ENCODE data around the gene UBE2V1. TPM values are rescaled to one million over a fixed set of nuclear protein-coding genes. Genes with fewer than 3 reads are reported as not detected.

UBE2V1 gene
- total RNA-seq, 1 donor from 2014 or later = 149 TPM

DNA sequence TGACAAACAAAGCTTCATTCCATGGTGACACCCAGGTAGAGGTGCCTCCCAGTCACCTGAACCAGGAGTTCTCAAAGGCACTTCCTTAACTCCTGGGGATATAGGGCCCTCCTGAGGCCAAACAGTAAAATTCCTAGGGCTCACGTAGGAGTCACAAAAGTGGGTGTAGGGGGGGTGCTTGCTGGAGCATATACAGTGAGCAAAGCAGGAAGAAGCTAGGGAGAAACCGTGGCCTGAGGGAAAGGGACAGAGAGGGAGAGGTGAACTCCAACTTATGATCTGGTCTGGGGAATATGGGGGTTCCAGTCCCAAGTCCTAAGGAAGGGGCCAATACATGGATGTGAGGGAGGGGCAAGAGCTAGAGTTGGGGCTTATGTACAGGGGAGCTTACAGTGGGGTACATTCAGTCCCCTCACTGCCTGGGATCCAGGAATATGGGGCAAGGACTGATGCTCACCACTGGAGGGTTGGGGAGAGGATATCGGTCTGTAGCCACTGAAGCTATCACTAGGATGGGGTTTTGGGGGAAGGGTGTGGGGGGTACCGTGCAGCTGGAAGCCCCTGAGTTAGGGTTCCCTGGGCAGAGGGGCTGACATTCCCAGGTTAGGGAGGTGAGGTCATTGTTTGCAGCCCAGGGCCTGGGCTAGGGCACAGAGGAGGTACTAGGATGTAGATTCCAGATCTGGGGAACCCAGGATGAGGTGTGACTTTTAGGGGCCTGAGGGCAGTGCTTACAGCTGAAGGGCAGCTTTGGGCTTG, 39.6 kb upstream of the UBE2V1 start:
- no peak for DNase-seq
- Mint-ChIP-seq H3K27me3 (ENCODE audit: unreplicated experiment) (peaks cover 25% of the 10 kb centered on the region), H3K36me3 (ENCODE audit: unreplicated experiment) (peaks cover 6% of the 10 kb centered on the region), H3K4me1 (ENCODE audit: low read depth, unreplicated experiment) (peaks cover 19% of the 10 kb centered on the region), H3K9me3 (ENCODE audit: unreplicated experiment) (peaks cover 11% of the 10 kb centered on the region), H3K4me3 (ENCODE audit: unreplicated experiment) (peak overlapping the region; percentile 91), H3K27ac (ENCODE audit: unreplicated experiment) (peak overlapping the region; percentile 70)
- TF ChIP-seq, protein P1, sequence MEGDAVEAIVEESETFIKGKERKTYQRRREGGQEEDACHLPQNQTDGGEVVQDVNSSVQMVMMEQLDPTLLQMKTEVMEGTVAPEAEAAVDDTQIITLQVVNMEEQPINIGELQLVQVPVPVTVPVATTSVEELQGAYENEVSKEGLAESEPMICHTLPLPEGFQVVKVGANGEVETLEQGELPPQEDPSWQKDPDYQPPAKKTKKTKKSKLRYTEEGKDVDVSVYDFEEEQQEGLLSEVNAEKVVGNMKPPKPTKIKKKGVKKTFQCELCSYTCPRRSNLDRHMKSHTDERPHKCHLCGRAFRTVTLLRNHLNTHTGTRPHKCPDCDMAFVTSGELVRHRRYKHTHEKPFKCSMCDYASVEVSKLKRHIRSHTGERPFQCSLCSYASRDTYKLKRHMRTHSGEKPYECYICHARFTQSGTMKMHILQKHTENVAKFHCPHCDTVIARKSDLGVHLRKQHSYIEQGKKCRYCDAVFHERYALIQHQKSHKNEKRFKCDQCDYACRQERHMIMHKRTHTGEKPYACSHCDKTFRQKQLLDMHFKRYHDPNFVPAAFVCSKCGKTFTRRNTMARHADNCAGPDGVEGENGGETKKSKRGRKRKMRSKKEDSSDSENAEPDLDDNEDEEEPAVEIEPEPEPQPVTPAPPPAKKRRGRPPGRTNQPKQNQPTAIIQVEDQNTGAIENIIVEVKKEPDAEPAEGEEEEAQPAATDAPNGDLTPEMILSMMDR (IDR thresholded peaks at IDR 0.05; ENCODE audit: partially characterized antibody, unreplicated experiment) = no peak

DNA sequence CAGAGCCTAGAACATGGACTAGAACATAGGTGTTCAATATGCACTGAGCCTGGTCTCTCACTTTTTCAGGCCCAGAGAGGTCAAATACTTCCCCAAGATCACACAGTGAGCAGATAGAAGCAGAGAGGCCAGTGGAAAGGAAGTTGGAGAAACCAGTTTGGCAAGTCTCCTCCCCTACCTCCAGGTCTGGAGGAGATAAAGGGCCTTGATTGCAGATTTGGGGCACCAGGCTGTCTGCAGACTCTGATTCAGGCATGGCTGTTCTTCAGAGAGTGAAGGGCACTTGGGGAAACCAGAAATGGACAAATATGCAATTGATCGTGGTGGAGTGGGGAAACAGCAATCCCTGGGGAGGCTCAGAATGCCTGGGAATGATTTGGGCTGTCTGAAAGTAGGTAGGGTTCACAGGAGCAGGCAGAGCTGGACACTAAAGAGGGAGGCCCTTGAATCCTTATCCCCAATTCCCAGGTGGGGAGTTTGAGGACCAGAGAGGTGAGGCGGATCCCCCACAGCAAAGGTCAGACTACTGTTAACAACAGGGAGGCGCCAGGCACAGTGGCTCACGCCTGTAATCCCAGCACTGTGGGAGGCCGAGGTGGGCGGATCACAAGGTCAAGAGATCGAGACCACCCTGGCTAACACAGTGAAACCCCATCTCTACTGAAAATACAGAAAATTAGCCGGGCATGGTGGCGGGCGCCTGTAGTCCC, 38.2 kb upstream of the UBE2V1 start:
- peaks cover 19% of the 10 kb centered on the region for H3K4me1 Mint-ChIP-seq (ENCODE audit: low read depth, unreplicated experiment)
- DNase-seq = no peak
- peaks cover 6% of the 10 kb centered on the region for H3K36me3 Mint-ChIP-seq (ENCODE audit: unreplicated experiment)
- H3K27me3 Mint-ChIP-seq (ENCODE audit: unreplicated experiment) = peaks cover 25% of the 10 kb centered on the region
- no peak overlapping the region for H3K27ac Mint-ChIP-seq (ENCODE audit: unreplicated experiment)
- TF ChIP-seq, protein P1 (IDR thresholded peaks at IDR 0.05; ENCODE audit: partially characterized antibody, unreplicated experiment) = no peak
- H3K4me3 Mint-ChIP-seq (ENCODE audit: unreplicated experiment) = peak overlapping the region; percentile 22
- H3K9me3 Mint-ChIP-seq (ENCODE audit: unreplicated experiment) = peaks cover 11% of the 10 kb centered on the region

GRCh38 chr20:50149481-50150254, 36.7 kb upstream of the UBE2V1 start:
- Mint-ChIP-seq H3K9me3 (ENCODE audit: unreplicated experiment) (peaks cover 11% of the 10 kb centered on the region), H3K4me3 (ENCODE audit: unreplicated experiment) (no peak overlapping the region), H3K27ac (ENCODE audit: unreplicated experiment) (no peak overlapping the region), H3K27me3 (ENCODE audit: unreplicated experiment) (peaks cover 25% of the 10 kb centered on the region), H3K36me3 (ENCODE audit: unreplicated experiment) (peaks cover 6% of the 10 kb centered on the region), H3K4me1 (ENCODE audit: low read depth, unreplicated experiment) (peaks cover 19% of the 10 kb centered on the region)
- no peak for DNase-seq
- TF ChIP-seq, protein P1 (IDR thresholded peaks at IDR 0.05; ENCODE audit: partially characterized antibody, unreplicated experiment) = no peak

GRCh38 chr20:50146732-50147662, 34.0 kb upstream of the UBE2V1 start:
- DNase-seq = no peak
- peaks cover 16% of the 10 kb centered on the region for H3K27me3 Mint-ChIP-seq (ENCODE audit: unreplicated experiment)
- peaks cover 6% of the 10 kb centered on the region for H3K36me3 Mint-ChIP-seq (ENCODE audit: unreplicated experiment)
- peaks cover 13% of the 10 kb centered on the region for H3K4me1 Mint-ChIP-seq (ENCODE audit: low read depth, unreplicated experiment)
- H3K9me3 Mint-ChIP-seq (ENCODE audit: unreplicated experiment) = peaks cover 1% of the 10 kb centered on the region
- H3K4me3 Mint-ChIP-seq (ENCODE audit: unreplicated experiment) = no peak overlapping the region
- TF ChIP-seq, protein P1 (IDR thresholded peaks at IDR 0.05; ENCODE audit: partially characterized antibody, unreplicated experiment) = no peak
- no peak overlapping the region for H3K27ac Mint-ChIP-seq (ENCODE audit: unreplicated experiment)
